H1 (cell line): ENCODE measurements around the gene SMYD3. TPM values are rescaled to one million over a fixed set of nuclear protein-coding genes. Genes with fewer than 3 reads are reported as not detected.

Experiments used
- CTCF ChIA-PET: fragments of 300-600 bp; sonication (Branson Sonifier 250); formaldehyde crosslinking; loops from one replicate; lab custom pipeline; 2021; ENCODE audit not compliant: partially characterized antibody; lab: Charles Lee
- POLR2A ChIA-PET: fragments of 300-600 bp; sonication (Branson Sonifier 250); formaldehyde crosslinking; loops from one replicate; lab custom pipeline; 2021; ENCODE audit warnings: inconsistent platforms; ENCODE audit not compliant: partially characterized antibody; lab: Charles Lee
- DNase-seq, 2 experiments: peaks; one replicate each; pipeline versions ENCODE4 v3.0.0 to v3.0.0-alpha.2; 2010 to 2022; ENCODE audit warnings: low spot score in 2 of 2, low read depth in 1 of 2, mixed read lengths in 1 of 2
- FAIRE-seq: peaks from 2 replicates; lab custom pipeline; 2011; peaks lifted over from hg19 to GRCh38; lab: Jason Lieb, UNC
- H2AFZ ChIP-seq: 2 replicates; pipeline ENCODE4 v1.8.1; 2012; ENCODE audit warnings: low read length, inconsistent platforms
- H2AK5ac ChIP-seq: 2 replicates; pipeline ENCODE4 v1.6.1; 2013; ENCODE audit warnings: low read depth, low read length
- H2BK120ac ChIP-seq: replicated peaks from 2 replicates; pipeline ENCODE3; 2013; ENCODE audit warnings: low read depth, low read length, inconsistent platforms
- H2BK12ac ChIP-seq: 2 replicates; pipeline ENCODE4 v1.6.1; 2013; ENCODE audit warnings: low read depth, low read length
- H2BK15ac ChIP-seq: 2 replicates; pipeline ENCODE4 v1.6.1; 2013; ENCODE audit warnings: low read length
- H2BK20ac ChIP-seq: 2 replicates; pipeline ENCODE4 v1.6.1; 2013; ENCODE audit warnings: low read length
- H2BK5ac ChIP-seq: 2 replicates; pipeline ENCODE4 v1.6.1; 2013; ENCODE audit warnings: low read depth, low read length
- H3K14ac ChIP-seq: 2 replicates; pipeline ENCODE4 v1.6.1; 2013; ENCODE audit warnings: inconsistent platforms; ENCODE audit not compliant: insufficient read length
- H3K18ac ChIP-seq: 2 replicates; pipeline ENCODE4 v1.6.1; 2013; ENCODE audit warnings: low read length; ENCODE audit errors: extremely low read depth
- H3K23ac ChIP-seq: 2 replicates; pipeline ENCODE4 v1.6.1; 2013; ENCODE audit warnings: inconsistent platforms; ENCODE audit not compliant: insufficient read length
- H3K23me2 ChIP-seq: 2 replicates; pipeline ENCODE4 v1.6.1; 2013; ENCODE audit warnings: low read depth, low read length
- H3K27ac ChIP-seq: 2 replicates; pipeline ENCODE4 v1.6.1; 2011; ENCODE audit warnings: low read depth, low read length, inconsistent platforms
- H3K27me3 ChIP-seq, 4 experiments: replicated peaks in 1 of 4; 1 replicate in 1 of 4; 2 replicates in 3 of 4; pipeline versions ENCODE4 v1.6.1 to v1.8.1; 2011 to 2013; ENCODE audit warnings: low read length in 3 of 4, mild to moderate bottlenecking in 3 of 4, inconsistent platforms in 2 of 4, mixed read lengths in 2 of 4, moderate library complexity in 1 of 4; ENCODE audit not compliant: control insufficient read depth in 3 of 4, insufficient read depth in 3 of 4; ENCODE audit errors: extremely low read depth in 1 of 4
- H3K36me3 ChIP-seq, 4 experiments: 2 replicates each; pipeline versions ENCODE4 v1.6.1 to v1.8.1; 2011 to 2013; ENCODE audit warnings: mild to moderate bottlenecking in 4 of 4, low read length in 3 of 4, moderate library complexity in 2 of 4, control low read depth in 1 of 4, inconsistent platforms in 1 of 4; ENCODE audit not compliant: insufficient read depth in 4 of 4, control insufficient read depth in 2 of 4
- H3K4ac ChIP-seq: replicated peaks from 2 replicates; pipeline ENCODE3; 2013; ENCODE audit warnings: low read length, low read depth, mixed read lengths, inconsistent platforms; ENCODE audit not compliant: insufficient read length
- H3K4me1 ChIP-seq, 4 experiments: replicated peaks in 1 of 4; 1 replicate in 1 of 4; 2 replicates in 3 of 4; pipeline versions ENCODE4 v1.6.1 to v1.8.1; 2011 to 2013; ENCODE audit warnings: low read length in 3 of 4, inconsistent platforms in 2 of 4, mixed read lengths in 1 of 4; ENCODE audit not compliant: insufficient read depth in 4 of 4, control insufficient read depth in 3 of 4
- H3K4me2 ChIP-seq, 2 experiments: 2 replicates each; pipeline versions ENCODE4 v1.6.1 to v1.8.1; 2011 to 2013; ENCODE audit warnings: low read depth in 2 of 2, low read length in 2 of 2, control low read depth in 1 of 2, inconsistent platforms in 1 of 2, mild to moderate bottlenecking in 1 of 2; ENCODE audit not compliant: insufficient read depth in 1 of 2
- H3K4me3 ChIP-seq, 4 experiments: fragments of 200-600, 300-600 bp in 1 of 4; sonication (generic), shearing (Covaris generic), sonication (Bioruptor Twin) in 1 of 4; 2 replicates each; pipeline versions ENCODE4 v1.5.1 to v1.8.1; 2011 to 2016; ENCODE audit warnings: low read length in 4 of 4, low read depth in 3 of 4, control low read depth in 2 of 4, inconsistent platforms in 2 of 4, mild to moderate bottlenecking in 2 of 4, mixed read lengths in 1 of 4, moderate library complexity in 1 of 4; ENCODE audit not compliant: insufficient read depth in 2 of 4; ENCODE audit errors: extremely low read depth in 1 of 4
- H3K56ac ChIP-seq: replicated peaks from 2 replicates; pipeline ENCODE3; 2013; ENCODE audit warnings: low read depth, mild to moderate bottlenecking, mixed read lengths, low read length, inconsistent platforms; ENCODE audit not compliant: insufficient read length
- H3K79me1 ChIP-seq: 2 replicates; pipeline ENCODE4 v1.6.1; 2013; ENCODE audit warnings: low read depth, low read length, control low read depth
- H3K79me2 ChIP-seq, 2 experiments: 2 replicates each; pipeline versions ENCODE4 v1.6.1 to v1.8.1; 2012 to 2013; ENCODE audit warnings: low read length in 2 of 2, mild to moderate bottlenecking in 2 of 2, inconsistent platforms in 1 of 2; ENCODE audit not compliant: insufficient read depth in 2 of 2, control insufficient read depth in 1 of 2
- H3K9ac ChIP-seq, 4 experiments: replicated peaks in 1 of 4; 1 replicate in 1 of 4; 2 replicates in 3 of 4; pipeline versions ENCODE4 v1.6.1 to v1.8.1; 2011 to 2013; ENCODE audit warnings: low read depth in 3 of 4, low read length in 3 of 4, control low read depth in 2 of 4, mild to moderate bottlenecking in 2 of 4, moderate library complexity in 2 of 4, inconsistent platforms in 1 of 4; ENCODE audit errors: extremely low read depth in 1 of 4
- H3K9me3 ChIP-seq, 2 experiments: 2 replicates each; pipeline versions ENCODE4 v1.6.1 to v1.8.1; 2012 to 2013; ENCODE audit warnings: mild to moderate bottlenecking in 2 of 2, moderate library complexity in 2 of 2, control low read depth in 1 of 2, inconsistent platforms in 1 of 2, low read depth in 1 of 2, low read length in 1 of 2, mixed read lengths in 1 of 2; ENCODE audit not compliant: insufficient read depth in 2 of 2
- H4K20me1 ChIP-seq, 2 experiments: replicated peaks in 1 of 2; 2 replicates each; pipeline versions ENCODE3 to v1.8.1; 2011 to 2013; ENCODE audit warnings: inconsistent platforms in 2 of 2, low read length in 2 of 2, mild to moderate bottlenecking in 1 of 2; ENCODE audit not compliant: insufficient read depth in 2 of 2, control insufficient read depth in 1 of 2
- H4K5ac ChIP-seq: 2 replicates; pipeline ENCODE4 v1.6.1; 2013; ENCODE audit warnings: low read length, low read depth, mixed read lengths, inconsistent platforms; ENCODE audit not compliant: insufficient read length
- H4K8ac ChIP-seq: 2 replicates; pipeline ENCODE4 v1.8.0; 2013; ENCODE audit warnings: mild to moderate bottlenecking, moderate library complexity, low read length, inconsistent platforms; ENCODE audit not compliant: insufficient read depth; ENCODE audit errors: extremely low read depth
- H4K91ac ChIP-seq: replicated peaks from 2 replicates; pipeline ENCODE3; 2013; ENCODE audit warnings: low read length, mixed read lengths, inconsistent platforms; ENCODE audit not compliant: insufficient read length
- E2F6 ChIP-seq: IDR thresholded peaks from 2 replicates; pipeline ENCODE4 v1.6.1; 2012; ENCODE audit warnings: inconsistent platforms
- WGBS, 2 experiments: shearing (Covaris generic) in 1 of 2; methylation state at CpG; one replicate each; pipeline versions ENCODE4 v1.1.6 to v1.1.7; 2013 to 2015; ENCODE audit warnings: low lambda C conversion rate in 2 of 2, mixed read lengths in 2 of 2, inconsistent platforms in 1 of 2, low coverage in 1 of 2, missing lambda C conversion rate in 1 of 2; ENCODE audit not compliant: insufficient replicate concordance in 2 of 2, insufficient coverage in 1 of 2, insufficient read length in 1 of 2; ENCODE audit errors: extremely low coverage in 1 of 2, missing lambda C conversion rate in 1 of 2; 5-methylcytosine and 5-hydroxymethylcytosine counted together
- polyA plus RNA-seq, 7 experiments: library from polyadenylated mRNA; depleted of rRNA in 3 of 7; stranded (reverse) in 5 of 7; unstranded in 2 of 7; fragments of >200 nt in 5 of 7; fragments of 200-250 nt in 2 of 7; gene quantifications; 1 replicate in 5 of 7; 2 replicates in 1 of 7; 4 replicates in 1 of 7; pipeline versions ENCODE4 v1.2.1 to v1.2.3, GENCODE V29; 2011 to 2013; ENCODE audit warnings: missing spikeins in 2 of 7, mixed read lengths in 2 of 7
- total RNA-seq: library from RNA; stranded (reverse); fragmentation: NEBNext Ultra II Directional; extraction: Animal tissue kit (Norgen Biotek cat#: 25700); gene quantifications from 2 replicates; pipeline ENCODE4 v1.2.1, GENCODE V29; 2021

The SMYD3 gene
- total and polyA plus RNA-seq, 2 of the 8 experiments (the other 6 are each of a cell fraction or from before 2014, with no cell fraction given), result 17.3 to 25.4 TPM

DNA sequence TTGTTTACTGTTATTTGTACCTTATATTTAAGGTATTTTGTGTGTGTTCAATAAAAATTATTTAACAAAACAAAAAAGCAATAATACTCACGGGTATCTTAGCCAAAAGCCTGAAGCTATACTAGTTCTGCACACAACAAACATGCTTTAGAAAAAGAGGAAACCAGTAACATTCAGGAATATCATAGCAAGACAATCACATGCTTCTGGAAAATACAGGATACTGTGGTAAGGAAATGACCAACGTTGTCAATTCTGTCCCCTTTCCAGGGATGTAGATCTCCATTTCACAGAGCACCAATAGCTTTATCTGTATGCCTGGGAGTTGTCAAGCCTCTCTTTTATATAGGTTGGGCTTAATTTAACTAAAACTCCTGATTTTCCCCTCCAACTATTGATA lies 288.4 kb downstream of the SMYD3 start:
- H3K9ac ChIP-seq, result no peak overlapping the region
- no peak overlapping the region for H4K91ac ChIP-seq
- peaks cover 0 to 7% (median 4%) of the 10 kb centered on the region in 4 experiments; a peak in 5 of 7 replicates for H3K4me1 ChIP-seq
- WGBS, 2 experiments, result 88% methylated on average over 2 of the region's 2 CpGs; no CpG with 5 or more reads in 1 of the 2 experiments
- no peak overlapping the region for H2BK5ac ChIP-seq
- H2BK120ac ChIP-seq, result no peak overlapping the region
- H3K23ac ChIP-seq, result no peak overlapping the region
- H3K79me2 ChIP-seq, result no peaks in the 10 kb centered on the region
- H3K9me3 ChIP-seq, result peaks cover 8 to 10% of the 10 kb centered on the region in 2 experiments; a peak in 3 of 4 replicates
- no peak for DNase-seq
- no peak overlapping the region for H3K4me2 ChIP-seq
- TF ChIP-seq E2F6, result no peak
- TF ChIP-seq, all 59 proteins: peak for 0
- H3K18ac ChIP-seq, result no peak overlapping the region
- H3K36me3 ChIP-seq, result no peaks in the 10 kb centered on the region
- no peak overlapping the region for H2AFZ ChIP-seq
- no peak overlapping the region for H3K4me3 ChIP-seq
- H4K5ac ChIP-seq, result no peak overlapping the region
- no peak overlapping the region for H3K56ac ChIP-seq
- ChIA-PET POLR2A (no interaction called here), CTCF (interaction anchor here (0.6 to 1.3 kb wide), 5 partner anchors 14 to 231 kb away, joined by 3 to 4 read pairs (median 3); no protein-coding TSS in a partner anchor)
- FAIRE-seq, result no peak
- no peak overlapping the region for H4K8ac ChIP-seq
- no peak overlapping the region for H3K4ac ChIP-seq
- H3K27ac ChIP-seq, result no peak overlapping the region
- H3K79me1 ChIP-seq, result no peaks in the 10 kb centered on the region; the same call in 1 of the 2 replicates
- no peak overlapping the region for H2BK20ac ChIP-seq
- no peak overlapping the region for H3K14ac ChIP-seq
- no peak overlapping the region for H2BK12ac ChIP-seq
- H3K27me3 ChIP-seq, result no peaks in the 10 kb centered on the region
- no peak overlapping the region for H2BK15ac ChIP-seq
- no peak overlapping the region for H2AK5ac ChIP-seq
- H3K23me2 ChIP-seq, result no peaks in the 10 kb centered on the region
- H4K20me1 ChIP-seq, result no peaks in the 10 kb centered on the region
